Smooth muscle cell of the brain vasculature (primary cell): Measurements from ENCODE around the gene VSTM2A.
"Not testable (repeated sequence)": the region's sequence is repeated elsewhere in the genome, so short reads cannot be mapped to it uniquely, and the experiment has no call there.

ENCODE experiments used
- DNase-seq: peaks from one replicate; pipeline ENCODE4 v3.0.0-alpha.2; 2012; ENCODE audit warnings: low read depth, low spot score

The VSTM2A gene

GRCh38 chr7:54541669-54542625 is at the start of gene VSTM2A:
Gene VSTM2A (plus strand): TSS chr7:54542375. CDS start chr7:54542731, 356 bp downstream.
- DNase-seq: no peak

DNA sequence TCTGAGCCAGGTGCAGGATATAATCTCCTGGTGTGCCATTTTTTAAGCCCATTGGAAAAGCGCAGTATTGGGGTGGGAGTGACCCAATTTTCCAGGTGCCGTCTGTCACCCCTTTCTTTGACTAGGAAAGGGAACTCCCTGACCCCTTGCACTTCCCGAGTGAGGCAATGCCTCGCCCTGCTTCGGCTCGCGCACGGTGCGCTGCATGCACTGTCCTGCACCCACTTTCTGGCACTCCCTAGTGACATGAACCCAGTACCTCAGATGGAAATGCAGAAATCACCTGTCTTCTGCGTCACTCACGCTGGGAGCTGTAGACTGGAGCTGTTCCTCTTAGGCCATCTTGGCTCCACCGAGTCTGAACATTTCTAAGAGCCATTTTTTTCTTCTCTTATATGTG is 37.6 kb upstream of the VSTM2A start:
- not testable (repeated sequence) for DNase-seq

DNA sequence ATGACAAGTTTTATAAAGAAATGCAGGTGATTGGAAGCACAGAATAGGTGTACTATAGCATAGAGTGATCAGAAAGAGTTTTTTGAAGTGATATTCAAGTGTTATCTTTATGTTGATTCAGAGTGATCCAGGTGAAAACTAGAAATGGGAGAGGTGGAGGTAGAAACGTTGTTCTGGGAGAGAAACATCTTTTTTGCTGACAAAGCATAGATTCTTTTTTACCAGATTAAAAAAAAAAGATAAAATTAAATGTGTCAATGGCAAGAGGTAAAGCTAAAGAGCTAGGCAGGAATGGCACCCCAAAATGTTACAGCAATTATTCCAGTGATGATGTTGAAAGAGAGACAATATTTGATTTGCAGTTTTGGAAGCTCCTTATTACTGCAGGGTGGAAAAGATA is 12.6 kb upstream of the VSTM2A start:
- no peak for DNase-seq

- DNase-seq: no peak
Observed at GRCh38 chr7:54538122-54538521, 4.1 kb upstream of the VSTM2A start.

- DNase-seq: no peak
Observed at GRCh38 chr7:54543051-54543488, 895 bp downstream of the VSTM2A start.

DNA sequence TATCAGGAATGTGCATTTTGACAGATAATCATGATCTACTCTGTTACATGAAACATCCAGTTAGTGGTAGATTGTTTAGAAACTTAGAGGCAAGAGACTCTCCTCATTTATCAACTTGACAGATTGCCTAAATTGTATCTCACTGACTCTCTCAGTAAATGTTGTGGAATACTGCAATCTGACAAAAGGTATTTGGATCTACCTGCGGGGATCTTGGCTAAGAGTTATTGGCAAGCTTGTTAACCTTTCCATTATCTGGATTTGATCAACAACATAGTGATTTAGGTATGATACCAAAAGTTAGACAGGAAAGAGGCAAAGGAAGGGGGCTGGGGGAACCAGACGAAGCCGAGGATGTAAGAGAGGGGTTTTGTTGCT is 2.0 kb downstream of the VSTM2A start:
- no peak for DNase-seq

DNA sequence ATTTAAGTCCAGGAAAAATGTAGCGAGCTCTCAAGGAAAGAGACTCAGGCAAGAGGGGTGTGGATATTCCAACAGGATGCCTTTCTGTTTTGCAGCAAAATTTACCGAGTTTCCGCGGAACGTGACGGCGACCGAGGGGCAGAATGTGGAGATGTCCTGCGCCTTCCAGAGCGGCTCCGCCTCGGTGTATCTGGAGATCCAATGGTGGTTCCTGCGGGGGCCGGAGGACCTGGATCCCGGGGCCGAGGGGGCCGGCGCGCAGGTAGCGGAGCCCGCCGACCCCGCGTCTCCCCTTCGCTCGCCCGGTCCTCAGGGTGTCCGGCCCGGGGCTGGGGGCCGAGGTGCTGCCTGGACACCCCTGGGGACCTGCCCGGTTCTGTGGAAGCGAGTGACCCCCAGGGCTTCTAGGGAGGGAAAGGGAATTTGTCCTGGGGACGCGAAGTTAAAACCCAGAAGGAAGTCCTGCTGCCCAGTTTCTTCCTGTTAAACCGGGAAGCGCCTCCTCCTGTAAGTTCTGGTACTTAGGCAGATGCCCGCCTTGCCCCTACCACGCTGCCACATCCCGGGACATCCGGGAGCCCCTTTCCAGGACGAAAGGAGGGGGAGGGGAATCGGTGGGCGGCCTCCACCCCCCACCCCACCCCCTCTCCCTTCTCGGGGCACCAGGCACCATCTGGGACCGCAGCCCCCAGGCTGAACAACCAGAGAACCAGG is 2.5 kb downstream of the VSTM2A start:
- no peak for DNase-seq

- no peak for DNase-seq
Observed at GRCh38 chr7:54545241-54545563, 3.0 kb downstream of the VSTM2A start.

DNA sequence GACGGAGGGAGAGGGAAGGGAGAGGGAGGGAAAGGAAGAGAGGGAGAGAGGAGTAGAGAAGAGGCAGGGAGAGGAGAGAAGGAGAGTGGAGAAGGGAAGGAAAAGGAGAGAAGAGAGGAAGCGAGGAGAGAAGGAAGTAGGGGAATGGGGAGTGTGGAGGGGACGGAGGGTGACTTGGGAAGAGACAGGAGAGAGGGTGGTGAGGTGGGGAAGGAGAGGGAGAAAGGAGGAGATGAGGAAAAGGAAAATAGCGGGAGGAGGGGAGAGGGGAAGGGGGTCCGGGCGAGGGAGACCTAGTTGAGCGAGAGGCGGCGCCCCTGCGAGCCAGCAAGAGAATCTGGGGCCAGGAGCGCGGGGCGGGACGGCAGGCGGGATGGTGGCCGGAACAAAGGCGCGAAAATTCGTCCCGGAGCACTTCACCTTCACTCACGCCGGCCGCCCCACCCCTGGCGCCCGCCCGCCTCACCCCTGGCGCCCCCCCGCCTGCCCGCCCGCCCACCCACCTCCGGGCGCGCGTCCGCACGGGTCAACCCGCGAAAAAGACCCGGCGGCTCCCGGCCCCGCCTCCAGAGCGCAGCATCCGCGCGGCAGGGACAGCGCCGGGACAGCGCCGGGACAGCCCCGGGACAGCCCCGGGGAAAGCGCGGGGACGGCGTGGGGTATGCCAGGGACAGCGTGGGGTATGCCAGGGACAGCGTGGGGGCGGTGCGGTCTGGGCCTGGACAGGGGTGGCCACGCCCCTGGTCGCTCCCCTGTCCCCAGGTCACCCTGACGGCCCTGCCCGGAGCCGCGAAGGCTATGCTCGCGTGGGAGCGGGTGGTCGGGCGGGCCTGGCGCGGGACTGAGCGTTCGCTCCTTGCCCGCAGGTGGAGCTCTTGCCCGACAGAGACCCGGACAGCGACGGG is 4.2 kb downstream of the VSTM2A start:
- no peak for DNase-seq

DNA sequence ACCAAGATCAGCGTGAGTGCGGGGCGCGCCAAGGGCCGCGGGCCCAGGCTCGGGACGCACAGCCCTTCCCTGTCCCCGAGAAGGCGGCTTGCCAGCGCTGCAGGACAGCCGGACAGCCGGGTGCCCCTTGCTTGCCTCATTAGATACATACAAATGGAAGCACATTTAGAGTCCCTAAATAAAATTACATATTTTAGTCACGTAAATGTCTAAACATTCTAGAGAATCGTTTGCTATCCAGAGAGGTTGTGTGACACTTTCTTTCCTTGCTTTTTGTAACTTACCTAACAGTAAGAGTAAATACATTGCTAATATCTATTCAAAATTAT is 4.8 kb downstream of the VSTM2A start:
- DNase-seq: no peak

GRCh38 chr7:54550471-54550870 is 8.3 kb downstream of the VSTM2A start:
- no peak for DNase-seq

DNA sequence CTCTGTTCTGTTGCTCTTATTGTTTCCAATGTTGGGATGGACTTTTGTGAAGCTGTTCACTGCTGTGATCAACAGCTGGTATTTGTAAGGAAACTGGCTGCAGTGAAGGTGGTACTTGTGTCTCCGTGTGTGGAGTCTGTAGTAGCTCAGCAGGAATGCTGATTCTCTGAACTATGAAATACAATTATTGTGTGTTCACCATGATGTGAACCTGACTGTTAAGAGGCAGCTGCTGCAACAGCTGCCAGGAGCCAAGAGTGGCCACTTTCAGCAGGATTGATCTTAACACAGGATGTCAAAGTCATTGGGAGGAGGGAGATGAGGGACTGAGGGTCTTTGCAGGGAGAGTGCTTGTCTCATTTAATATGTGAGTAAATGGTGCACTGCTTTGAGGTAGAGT is 13.9 kb downstream of the VSTM2A start:
- no peak for DNase-seq

GRCh38 chr7:54559401-54559800 is 17.2 kb downstream of the VSTM2A start:
- DNase-seq: no peak

DNA sequence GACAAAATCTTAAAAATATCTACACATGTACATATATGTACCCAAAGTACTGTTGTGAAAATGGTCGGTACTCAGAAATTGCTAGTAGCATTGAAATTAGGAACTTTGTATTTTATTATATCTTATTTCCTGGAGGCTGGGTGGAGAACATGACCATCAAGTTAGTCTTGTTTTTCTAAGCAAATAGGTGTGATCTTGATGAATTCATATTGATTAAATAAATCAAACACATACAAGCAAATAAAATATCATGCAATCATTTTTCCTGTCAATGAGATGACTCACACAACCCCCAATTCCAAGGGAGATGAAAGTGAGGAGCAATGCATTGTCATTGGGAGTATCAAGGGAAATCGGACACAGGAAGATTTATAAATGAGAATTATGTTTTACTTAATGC is 18.0 kb downstream of the VSTM2A start:
- no peak for DNase-seq

DNA sequence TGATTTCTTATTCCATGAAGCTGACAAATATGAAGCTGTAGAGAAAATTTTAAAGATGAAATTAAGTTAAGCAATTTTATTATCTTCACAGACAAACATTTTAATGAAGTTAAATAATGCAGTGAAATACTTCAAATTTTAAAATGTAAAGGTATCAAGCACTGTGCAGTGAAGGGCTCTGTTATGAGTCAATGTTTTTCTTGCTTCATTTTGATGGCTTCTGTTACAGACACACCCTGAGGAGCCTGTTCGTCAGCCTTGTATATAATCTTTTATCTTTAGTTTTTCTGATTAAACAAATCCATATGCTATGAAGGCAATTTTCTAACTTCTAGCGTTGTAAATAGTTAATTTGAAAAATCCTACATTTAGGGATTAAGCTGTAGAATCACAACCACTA is 18.5 kb downstream of the VSTM2A start:
- DNase-seq: no peak

DNA sequence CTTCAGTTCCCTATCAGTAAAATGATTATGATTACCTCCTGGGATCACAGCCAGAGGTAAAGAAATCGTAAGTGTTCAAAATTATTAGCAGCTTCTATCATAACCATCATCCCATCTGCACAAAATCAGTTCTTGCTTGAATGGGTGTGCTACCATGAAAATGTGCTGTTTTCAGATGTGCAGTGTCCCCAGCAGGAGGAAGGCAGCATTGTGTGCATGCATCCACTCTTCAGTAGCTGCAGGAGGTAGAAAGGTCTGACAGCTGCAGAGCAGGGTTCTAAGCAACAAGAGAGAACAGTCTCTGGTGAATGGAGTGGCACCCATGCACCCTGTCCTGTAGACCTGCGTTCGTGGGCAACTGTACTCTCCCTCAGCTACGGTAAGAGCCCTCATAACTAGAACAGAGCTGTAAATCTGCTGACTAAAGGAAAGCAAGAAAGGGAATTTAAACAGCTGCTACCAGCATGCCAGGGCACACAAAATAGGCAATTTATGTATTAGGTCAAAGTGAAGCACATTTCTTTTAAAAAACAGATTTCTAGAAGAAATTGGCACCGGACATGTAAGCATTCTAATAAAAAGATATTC is 21.2 kb downstream of the VSTM2A start:
- DNase-seq: no peak

- no peak for DNase-seq
Observed at GRCh38 chr7:54565432-54565831, 23.3 kb downstream of the VSTM2A start.

GRCh38 chr7:54581511-54581910 is 39.3 kb downstream of the VSTM2A start:
- no peak for DNase-seq

GRCh38 chr7:54591404-54592386 is 49.5 kb downstream of the VSTM2A start:
- DNase-seq: no peak

- DNase-seq: no peak
Observed at GRCh38 chr7:54596747-54597146, 54.6 kb downstream of the VSTM2A start.
